ENCODE measurements around the gene UBQLN3. TPM values are rescaled to one million over a fixed set of nuclear protein-coding genes. Genes with fewer than 3 reads are reported as not detected.

Gene UBQLN3
- total RNA-seq, 4 donors from 2014 or later = 0.64 to 0.75 TPM; not detected in 2

- intact Hi-C loops (cut with DNase I; ENCODE audit: low total_unique reads) (loop anchor here (2.0 kb wide), 1 partner anchor 28 kb away; the partner anchor contains the start of gene OR52D1), in situ Hi-C loops (cut with MboI; ENCODE audit: low pct_ligation_motif_present in 1 of 4, low pct_unique_long_range_greater_than_20kb in 1 of 4, low sequenced_read_pairs in 3 of 4) (loop anchor here in 1 of 4 donors (25.0 kb wide), 1 partner anchor 351 kb away; the partner anchor contains the start of gene OR52N2)
- Histone ChIP-seq H3K27ac (no peak overlapping the region), H3K4me3 (no peak overlapping the region), H3K4me1 (no peaks in the 10 kb centered on the region), H3K27me3 (no peaks in the 10 kb centered on the region), H3K9me3 (no peaks in the 10 kb centered on the region), H3K36me3 (no peaks in the 10 kb centered on the region)
- TF ChIP-seq POLR2AphosphoS5 (IDR thresholded peaks at IDR 0.05) (no peak), POLR2A (IDR thresholded peaks at IDR 0.05) (no peak), EP300 (IDR thresholded peaks at IDR 0.05; ENCODE audit: low read depth) (no peak)
- TF ChIP-seq, protein P1, sequence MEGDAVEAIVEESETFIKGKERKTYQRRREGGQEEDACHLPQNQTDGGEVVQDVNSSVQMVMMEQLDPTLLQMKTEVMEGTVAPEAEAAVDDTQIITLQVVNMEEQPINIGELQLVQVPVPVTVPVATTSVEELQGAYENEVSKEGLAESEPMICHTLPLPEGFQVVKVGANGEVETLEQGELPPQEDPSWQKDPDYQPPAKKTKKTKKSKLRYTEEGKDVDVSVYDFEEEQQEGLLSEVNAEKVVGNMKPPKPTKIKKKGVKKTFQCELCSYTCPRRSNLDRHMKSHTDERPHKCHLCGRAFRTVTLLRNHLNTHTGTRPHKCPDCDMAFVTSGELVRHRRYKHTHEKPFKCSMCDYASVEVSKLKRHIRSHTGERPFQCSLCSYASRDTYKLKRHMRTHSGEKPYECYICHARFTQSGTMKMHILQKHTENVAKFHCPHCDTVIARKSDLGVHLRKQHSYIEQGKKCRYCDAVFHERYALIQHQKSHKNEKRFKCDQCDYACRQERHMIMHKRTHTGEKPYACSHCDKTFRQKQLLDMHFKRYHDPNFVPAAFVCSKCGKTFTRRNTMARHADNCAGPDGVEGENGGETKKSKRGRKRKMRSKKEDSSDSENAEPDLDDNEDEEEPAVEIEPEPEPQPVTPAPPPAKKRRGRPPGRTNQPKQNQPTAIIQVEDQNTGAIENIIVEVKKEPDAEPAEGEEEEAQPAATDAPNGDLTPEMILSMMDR (IDR thresholded peaks at IDR 0.05) = no peak
- 89% methylated on average over 14 of the region's 14 CpGs; no CpG with 5 or more reads in 1 of the 2 donors for WGBS, 2 donors (ENCODE audit: low coverage in 1 of 2)
- no peak for DNase-seq
These were observed 48.7 kb downstream of the UBQLN3 start for GRCh38 chr11:5460983-5461621.

Other genes starting within 250 kb of the UBQLN3 start
- gene HBE1, start 240.0 kb downstream of the UBQLN3 start, total RNA-seq = not detected
- gene OR51B4, start 208.0 kb downstream of the UBQLN3 start, total RNA-seq = not detected
- not detected for gene OR51B2, start 185.7 kb downstream of the UBQLN3 start, total RNA-seq
- gene OR51B5, start 166.4 kb downstream of the UBQLN3 start, total RNA-seq = not detected
- not detected for gene OR51B6, start 158.4 kb downstream of the UBQLN3 start, total RNA-seq
- not detected for gene OR51M1, start 126.1 kb downstream of the UBQLN3 start, total RNA-seq
- gene OR51Q1, start 87.8 kb downstream of the UBQLN3 start, total RNA-seq = not detected
- not detected for gene OR51I1, start 68.4 kb downstream of the UBQLN3 start, total RNA-seq
- gene OR51I2, start 60.6 kb downstream of the UBQLN3 start, total RNA-seq = not detected
- gene OR52D1, start 21.3 kb downstream of the UBQLN3 start, total RNA-seq = not detected
- gene UBQLNL, start 6.7 kb upstream of the UBQLN3 start, total RNA-seq = 1 to 10 TPM in 1 of 4 donors, under 1 TPM in 2, not detected in 1; 0.41 to 1.8 (median 0.48) TPM
- under 1 TPM in 1 of 4 donors, not detected in 3; 0.79 TPM for gene OR52H1, start 38.6 kb upstream of the UBQLN3 start, total RNA-seq
- not detected for gene OR52B6, start 70.9 kb upstream of the UBQLN3 start, total RNA-seq
- 1 to 10 TPM in 1 of 4 donors, under 1 TPM in 1, not detected in 2; 0.79 to 1.4 TPM for gene TRIM6, start 86.7 kb upstream of the UBQLN3 start, total RNA-seq
- 1 to 10 TPM; 1.5 to 9.8 (median 7.1) TPM for gene TRIM34, start 115.0 kb upstream of the UBQLN3 start, total RNA-seq
- gene TRIM5, start 175.1 kb upstream of the UBQLN3 start, total RNA-seq = 10 to 100 TPM; 10.5 to 23.6 (median 16.3) TPM
- 10 to 100 TPM in 3 of 4 donors, 1 to 10 TPM in 1; 3.2 to 35.2 (median 21.4) TPM for gene TRIM22, start 179.8 kb upstream of the UBQLN3 start, total RNA-seq
- gene OR56B1, start 226.5 kb upstream of the UBQLN3 start, total RNA-seq = not detected
- not detected for gene OR52N4, start 244.3 kb upstream of the UBQLN3 start, total RNA-seq